ENCODE measurements around the gene COMMD7.

The COMMD7 gene

GRCh38 chr20:32674362-32674789 is 68.9 kb downstream of the COMMD7 start:
- DNase-seq: peak; percentile 70 to 72

DNA sequence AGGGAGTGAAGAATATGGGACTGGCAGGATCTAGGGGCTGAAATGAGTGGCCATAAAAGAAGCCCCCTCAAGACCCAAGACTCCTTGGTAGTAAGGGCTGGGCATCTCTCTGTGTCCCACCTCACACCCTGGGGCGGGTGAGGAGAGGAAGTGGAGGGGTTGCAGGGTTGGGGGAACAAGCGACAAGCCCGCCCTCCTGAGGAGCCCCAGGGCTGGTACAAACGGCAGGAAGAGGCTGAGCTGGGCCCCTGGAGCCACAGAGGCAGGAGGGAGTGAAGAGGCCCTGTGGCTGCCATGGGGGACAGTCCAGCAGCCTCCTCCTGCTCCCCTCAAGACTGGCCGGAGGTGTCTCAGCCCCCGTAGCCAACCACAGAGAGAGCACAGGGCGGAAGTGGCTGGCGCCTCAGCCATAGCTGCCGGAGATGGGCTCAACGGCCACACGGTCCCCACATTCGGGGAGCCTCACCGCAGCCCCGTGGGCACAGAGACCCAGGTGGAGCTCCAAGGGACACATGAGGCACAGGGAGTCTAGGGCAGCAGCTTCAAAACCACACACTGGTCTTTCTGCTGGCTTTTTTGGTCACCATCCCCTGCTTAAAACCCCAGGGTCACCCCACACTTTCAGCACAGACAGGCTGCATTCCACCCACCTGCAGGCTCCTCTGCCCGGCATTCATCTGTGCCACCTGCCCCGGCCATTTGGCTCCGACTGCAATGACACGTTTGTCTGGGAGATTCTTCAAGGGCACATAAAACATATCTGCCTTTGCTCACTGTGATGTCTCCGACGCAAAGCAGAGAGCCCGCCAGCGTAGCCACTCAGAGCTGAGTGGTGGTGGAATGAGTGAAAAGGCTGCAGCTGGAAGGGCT is 70.0 kb downstream of the COMMD7 start:
- no peak for DNase-seq

- no peak for DNase-seq
These were observed 70.8 kb downstream of the COMMD7 start for GRCh38 chr20:32672394-32672981.

GRCh38 chr20:32670773-32671455 is 72.4 kb downstream of the COMMD7 start:
- DNase-seq: no peak

- no peak for DNase-seq
These were observed 76.2 kb downstream of the COMMD7 start for GRCh38 chr20:32667027-32667426.

GRCh38 chr20:32664678-32665159 is 78.5 kb downstream of the COMMD7 start:
- DNase-seq: no peak

DNA sequence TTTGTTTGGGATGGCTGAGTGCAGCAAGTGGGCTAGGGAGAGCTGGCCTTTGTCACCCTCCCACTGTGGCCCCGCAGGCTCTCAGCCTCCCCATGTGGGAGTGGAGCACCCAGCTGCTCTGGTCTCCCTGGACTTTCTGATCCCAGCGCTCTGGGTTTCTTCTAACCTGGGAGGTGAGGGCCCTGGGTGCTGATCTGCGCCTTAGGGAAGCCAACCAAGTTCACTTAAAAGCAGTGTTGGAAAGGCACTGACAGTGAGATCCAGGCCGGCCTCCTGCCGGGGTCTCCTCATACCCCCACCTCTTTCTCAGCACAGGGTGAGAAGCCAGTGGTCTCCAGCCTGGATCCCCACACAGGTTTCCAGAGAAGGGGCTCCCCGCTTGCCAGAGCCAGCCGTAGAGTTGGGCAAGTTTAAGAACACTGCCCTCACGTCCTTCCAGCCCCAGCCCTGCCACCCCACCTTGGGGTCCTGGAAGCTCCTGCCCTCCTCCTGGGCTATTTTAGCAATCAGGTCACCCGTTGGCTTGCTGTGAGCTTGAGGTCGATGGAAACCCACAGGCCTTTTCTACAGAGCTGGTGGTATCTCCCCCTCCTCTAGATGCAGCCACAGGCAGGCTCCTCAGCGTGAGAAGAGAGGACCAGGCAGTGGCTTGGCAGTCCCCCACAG is 79.1 kb downstream of the COMMD7 start:
- no peak for DNase-seq

- no peak for DNase-seq
These were observed 79.8 kb downstream of the COMMD7 start for GRCh38 chr20:32663335-32664011.

DNA sequence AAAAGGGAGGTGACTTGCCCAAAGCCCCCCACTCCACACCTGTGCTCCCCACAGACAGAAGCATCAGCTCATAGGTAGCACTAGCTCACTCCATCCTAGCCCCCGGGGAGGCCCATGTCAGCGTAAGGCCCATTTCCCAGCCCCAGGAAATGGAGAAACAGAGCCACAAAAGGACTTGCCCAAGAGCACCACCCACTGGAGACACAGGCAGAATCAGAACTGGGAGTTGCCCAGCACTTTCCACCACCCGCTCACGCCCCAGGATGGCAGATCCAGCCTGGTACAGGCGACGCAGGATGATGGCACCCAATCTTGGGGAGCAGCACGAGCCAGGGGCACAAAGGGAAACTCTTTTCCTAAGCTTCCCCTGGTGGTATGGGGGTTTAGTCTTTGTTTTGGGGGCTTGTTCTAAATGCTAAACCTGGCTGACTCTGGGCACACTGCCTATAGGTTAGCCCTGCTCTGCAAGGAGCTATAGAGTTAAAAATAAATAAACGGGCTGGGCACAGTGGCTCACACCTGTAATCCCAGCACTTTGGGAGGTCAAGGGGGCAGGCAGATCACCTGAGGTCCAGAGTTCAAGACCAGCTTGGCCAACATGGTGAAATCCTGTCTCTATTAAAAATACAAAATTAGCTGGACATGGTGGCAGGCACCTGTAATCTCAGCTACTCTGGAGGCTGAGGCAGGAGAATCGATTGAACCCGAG is 81.3 kb downstream of the COMMD7 start:
- DNase-seq: no peak

- no peak for DNase-seq
These were observed 82.6 kb downstream of the COMMD7 start for GRCh38 chr20:32660661-32661060.

- no peak for DNase-seq
These were observed 86.4 kb downstream of the COMMD7 start for GRCh38 chr20:32656827-32657226.

- DNase-seq: no peak
These were observed 87.3 kb downstream of the COMMD7 start for GRCh38 chr20:32655903-32656512.

DNA sequence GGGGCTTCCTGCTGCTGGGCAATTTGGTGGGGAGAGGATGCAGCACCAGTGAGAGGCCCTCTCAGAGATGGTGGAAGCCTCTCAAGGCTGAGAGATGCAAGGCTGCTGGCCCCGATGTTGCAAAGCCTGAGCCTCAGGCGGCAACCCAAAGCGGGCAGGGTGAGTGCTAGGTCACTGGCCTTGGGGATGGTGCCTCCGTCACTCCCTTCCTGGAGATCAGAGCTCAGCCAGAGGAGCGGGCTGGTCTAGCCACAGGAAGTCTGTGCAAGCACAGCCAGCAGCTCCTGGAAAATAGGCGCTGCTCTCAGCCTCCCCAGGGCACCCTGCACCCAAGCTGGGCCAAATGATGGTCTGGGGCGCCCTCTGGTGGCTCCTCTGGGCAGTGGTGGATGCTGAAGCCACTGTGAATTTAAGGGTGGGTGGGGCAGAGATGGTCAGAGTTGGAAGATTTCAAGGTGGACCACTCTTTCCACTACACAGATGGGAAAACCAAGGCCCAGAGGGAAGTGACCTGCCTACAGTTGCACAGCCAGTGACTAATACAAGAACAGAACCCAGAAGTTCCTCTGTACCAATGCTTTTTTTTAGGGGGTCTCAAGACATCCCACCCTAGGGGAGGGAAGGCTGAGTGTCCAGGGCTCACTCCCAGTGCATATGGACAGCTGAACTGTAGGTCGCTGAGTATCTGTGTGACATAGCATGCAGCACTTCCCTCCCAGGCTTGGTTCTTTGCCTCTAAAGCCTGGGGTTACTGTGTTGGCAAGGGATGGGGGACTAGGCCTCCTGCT is 90.3 kb downstream of the COMMD7 start:
- DNase-seq: peak; percentile 87 to 89
